Measurements from ENCODE around the gene ZC3H10.
"Not testable (repeated sequence)": the region's sequence is repeated elsewhere in the genome, so short reads cannot be mapped to it uniquely, and the experiment has no call there.

DNA sequence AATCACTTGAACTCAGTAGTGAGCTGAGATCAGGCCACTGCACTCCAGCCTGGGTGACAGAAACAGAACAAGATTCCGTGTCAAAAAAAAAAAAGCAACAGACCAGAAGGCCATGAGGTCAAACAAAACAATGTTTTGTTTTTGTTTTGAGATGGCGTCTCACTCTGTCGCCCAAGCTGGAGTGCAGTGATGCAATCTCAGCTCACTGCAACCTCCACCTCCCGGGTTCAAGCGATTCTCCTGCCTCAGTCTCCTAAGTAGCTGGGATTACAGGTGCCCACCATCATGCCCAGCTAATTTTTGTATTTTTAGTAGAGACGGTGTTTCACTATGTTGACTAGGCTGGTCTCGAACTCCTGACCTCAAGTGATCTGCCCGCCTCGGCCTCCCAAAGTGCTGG, 40.1 kb upstream of the ZC3H10 start:
- TF ChIP-seq, protein P1, sequence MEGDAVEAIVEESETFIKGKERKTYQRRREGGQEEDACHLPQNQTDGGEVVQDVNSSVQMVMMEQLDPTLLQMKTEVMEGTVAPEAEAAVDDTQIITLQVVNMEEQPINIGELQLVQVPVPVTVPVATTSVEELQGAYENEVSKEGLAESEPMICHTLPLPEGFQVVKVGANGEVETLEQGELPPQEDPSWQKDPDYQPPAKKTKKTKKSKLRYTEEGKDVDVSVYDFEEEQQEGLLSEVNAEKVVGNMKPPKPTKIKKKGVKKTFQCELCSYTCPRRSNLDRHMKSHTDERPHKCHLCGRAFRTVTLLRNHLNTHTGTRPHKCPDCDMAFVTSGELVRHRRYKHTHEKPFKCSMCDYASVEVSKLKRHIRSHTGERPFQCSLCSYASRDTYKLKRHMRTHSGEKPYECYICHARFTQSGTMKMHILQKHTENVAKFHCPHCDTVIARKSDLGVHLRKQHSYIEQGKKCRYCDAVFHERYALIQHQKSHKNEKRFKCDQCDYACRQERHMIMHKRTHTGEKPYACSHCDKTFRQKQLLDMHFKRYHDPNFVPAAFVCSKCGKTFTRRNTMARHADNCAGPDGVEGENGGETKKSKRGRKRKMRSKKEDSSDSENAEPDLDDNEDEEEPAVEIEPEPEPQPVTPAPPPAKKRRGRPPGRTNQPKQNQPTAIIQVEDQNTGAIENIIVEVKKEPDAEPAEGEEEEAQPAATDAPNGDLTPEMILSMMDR (IDR thresholded peaks at IDR 0.05; ENCODE audit: insufficient read depth, low read length, poor library complexity, severe bottlenecking): not testable (repeated sequence)
- TF ChIP-seq EZH2phosphoT487 (conservative IDR thresholded peaks at IDR 0.05; ENCODE audit: low read length): not testable (repeated sequence)
